ENCODE results near the gene RUFY3. TPM values are rescaled to one million over a fixed set of nuclear protein-coding genes. Genes with fewer than 3 reads are reported as not detected.
A peak's percentile ranks its signal among the peaks of the same experiment; 100 is the strongest.

RUFY3 gene
- total and polyA plus RNA-seq, 9 of the 15 experiments (the other 6 are each of a cell fraction or from before 2014, with no cell fraction given): 4.2 to 31.1 (median 21.5) TPM

GRCh38 chr4:70704215-70704930 lies 17.4 kb upstream of the RUFY3 start (continued):
- TF ChIP-seq BRCA1 (IDR thresholded peaks at IDR 0.05) (no peak), BRCA1 (CRISPR knock-in tag; IDR thresholded peaks at IDR 0.05) (no peak), ARNT (IDR thresholded peaks at IDR 0.05) (peak in 1 of 2 experiments; percentile 51; a peak in 1 of 4 replicates), ZNF436 (CRISPR knock-in tag; IDR thresholded peaks at IDR 0.05) (no peak), USF1 (CRISPR knock-in tag; IDR thresholded peaks at IDR 0.05) (no peak), SIX5 (IDR thresholded peaks at IDR 0.05; ENCODE audit: borderline replicate concordance in 1 of 2, insufficient read depth in 1 of 2, low read depth in 1 of 2, low read length in 2 of 2) (no peak), MYC (IDR thresholded peaks at IDR 0.05; ENCODE audit: low read depth, low read length) (no peak), MYC (CRISPR knock-in tag; IDR thresholded peaks at IDR 0.05; ENCODE audit: borderline replicate concordance, low read depth) (no peak), NFE2L1 (tag; IDR thresholded peaks at IDR 0.05; ENCODE audit: borderline replicate concordance, low read depth) (no peak), ATF2 (CRISPR knock-in tag; IDR thresholded peaks at IDR 0.05) (no peak), HEY1 (CRISPR knock-in tag; IDR thresholded peaks at IDR 0.05; ENCODE audit: borderline replicate concordance) (no peak), MBD2 (IDR thresholded peaks at IDR 0.05; ENCODE audit: borderline replicate concordance, low read depth) (no peak), RFX1 (IDR thresholded peaks at IDR 0.05) (no peak), ZNF398 (CRISPR knock-in tag; IDR thresholded peaks at IDR 0.05) (no peak), TFE3 (CRISPR knock-in tag; IDR thresholded peaks at IDR 0.05) (no peak), ZNF12 (CRISPR knock-in tag; IDR thresholded peaks at IDR 0.05) (no peak), HMG20B (CRISPR knock-in tag; IDR thresholded peaks at IDR 0.05) (no peak), SP2 (IDR thresholded peaks at IDR 0.05; ENCODE audit: extremely low read depth, low read depth, low read length, poor library complexity, severe bottlenecking) (no peak), SNAPC5 (CRISPR knock-in tag; IDR thresholded peaks at IDR 0.05) (no peak), VEZF1 (CRISPR knock-in tag; IDR thresholded peaks at IDR 0.05) (peak; percentile 91)

All from K562 (cell line).